ENCODE measurements around the gene TMEM174. TPM values are rescaled to one million over a fixed set of nuclear protein-coding genes. Genes with fewer than 3 reads are reported as not detected.

Gene TMEM174
- total and polyA plus RNA-seq, 4 donors: not detected

DNA sequence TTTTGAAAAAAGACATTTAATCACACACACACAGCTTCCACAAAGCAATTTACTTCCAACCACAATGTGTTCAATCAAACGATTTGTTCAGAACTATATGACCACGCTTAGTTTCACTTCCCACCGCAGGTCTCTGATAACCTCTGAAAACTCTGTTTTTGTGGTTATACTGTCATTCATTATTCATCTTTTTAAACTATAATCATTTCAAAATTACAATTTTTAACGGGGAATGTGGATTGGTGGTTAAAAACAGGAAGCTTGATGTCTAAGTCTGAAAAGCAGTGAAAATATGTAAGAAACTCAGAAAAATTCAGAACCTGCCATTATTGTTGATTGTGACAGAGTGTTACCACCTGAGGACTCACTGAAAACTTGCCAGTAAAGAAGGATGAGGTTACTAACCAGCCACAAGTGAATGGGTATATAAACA, 12.7 kb upstream of the TMEM174 start:
- Histone ChIP-seq H3K4me1 (ENCODE audit: control insufficient read depth in 4 of 4, insufficient read depth in 4 of 4, low read length in 3 of 4) (no peaks in the 10 kb centered on the region), H3K27ac (ENCODE audit: low read depth in 1 of 2, low read length in 2 of 2) (no peak overlapping the region), H3K4me3 (ENCODE audit: low read depth in 1 of 3, low read length in 3 of 3) (no peak overlapping the region), H3K9me3 (ENCODE audit: control insufficient read depth in 4 of 4, low read length in 3 of 4) (no peaks in the 10 kb centered on the region), H3K36me3 (ENCODE audit: control insufficient read depth in 4 of 4, insufficient read depth in 3 of 4, low read depth in 1 of 4, low read length in 3 of 4) (no peaks in the 10 kb centered on the region), H3K9ac (ENCODE audit: low read depth in 1 of 2, low read length in 2 of 2) (no peak overlapping the region), H3K27me3 (ENCODE audit: control insufficient read depth in 4 of 4, insufficient read depth in 4 of 4, low read length in 3 of 4) (peaks cover 0 to 3% (median 0%) of the 10 kb centered on the region in 4 donors)
- TF ChIP-seq FOXA1 (IDR thresholded peaks at IDR 0.05) (no peak), JUND (IDR thresholded peaks at IDR 0.05) (no peak), ZBTB33 (IDR thresholded peaks at IDR 0.05) (no peak), FOXA2 (IDR thresholded peaks at IDR 0.05) (no peak), RXRA (IDR thresholded peaks at IDR 0.05) (no peak), YY1 (IDR thresholded peaks at IDR 0.05) (no peak), RAD21 (IDR thresholded peaks at IDR 0.05) (no peak)
- TF ChIP-seq, protein P1, sequence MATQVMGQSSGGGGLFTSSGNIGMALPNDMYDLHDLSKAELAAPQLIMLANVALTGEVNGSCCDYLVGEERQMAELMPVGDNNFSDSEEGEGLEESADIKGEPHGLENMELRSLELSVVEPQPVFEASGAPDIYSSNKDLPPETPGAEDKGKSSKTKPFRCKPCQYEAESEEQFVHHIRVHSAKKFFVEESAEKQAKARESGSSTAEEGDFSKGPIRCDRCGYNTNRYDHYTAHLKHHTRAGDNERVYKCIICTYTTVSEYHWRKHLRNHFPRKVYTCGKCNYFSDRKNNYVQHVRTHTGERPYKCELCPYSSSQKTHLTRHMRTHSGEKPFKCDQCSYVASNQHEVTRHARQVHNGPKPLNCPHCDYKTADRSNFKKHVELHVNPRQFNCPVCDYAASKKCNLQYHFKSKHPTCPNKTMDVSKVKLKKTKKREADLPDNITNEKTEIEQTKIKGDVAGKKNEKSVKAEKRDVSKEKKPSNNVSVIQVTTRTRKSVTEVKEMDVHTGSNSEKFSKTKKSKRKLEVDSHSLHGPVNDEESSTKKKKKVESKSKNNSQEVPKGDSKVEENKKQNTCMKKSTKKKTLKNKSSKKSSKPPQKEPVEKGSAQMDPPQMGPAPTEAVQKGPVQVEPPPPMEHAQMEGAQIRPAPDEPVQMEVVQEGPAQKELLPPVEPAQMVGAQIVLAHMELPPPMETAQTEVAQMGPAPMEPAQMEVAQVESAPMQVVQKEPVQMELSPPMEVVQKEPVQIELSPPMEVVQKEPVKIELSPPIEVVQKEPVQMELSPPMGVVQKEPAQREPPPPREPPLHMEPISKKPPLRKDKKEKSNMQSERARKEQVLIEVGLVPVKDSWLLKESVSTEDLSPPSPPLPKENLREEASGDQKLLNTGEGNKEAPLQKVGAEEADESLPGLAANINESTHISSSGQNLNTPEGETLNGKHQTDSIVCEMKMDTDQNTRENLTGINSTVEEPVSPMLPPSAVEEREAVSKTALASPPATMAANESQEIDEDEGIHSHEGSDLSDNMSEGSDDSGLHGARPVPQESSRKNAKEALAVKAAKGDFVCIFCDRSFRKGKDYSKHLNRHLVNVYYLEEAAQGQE (IDR thresholded peaks at IDR 0.05): no peak
- no peak for DNase-seq (ENCODE audit: low spot score)
- 59% methylated on average over 4 of the region's 4 CpGs for WGBS

DNA sequence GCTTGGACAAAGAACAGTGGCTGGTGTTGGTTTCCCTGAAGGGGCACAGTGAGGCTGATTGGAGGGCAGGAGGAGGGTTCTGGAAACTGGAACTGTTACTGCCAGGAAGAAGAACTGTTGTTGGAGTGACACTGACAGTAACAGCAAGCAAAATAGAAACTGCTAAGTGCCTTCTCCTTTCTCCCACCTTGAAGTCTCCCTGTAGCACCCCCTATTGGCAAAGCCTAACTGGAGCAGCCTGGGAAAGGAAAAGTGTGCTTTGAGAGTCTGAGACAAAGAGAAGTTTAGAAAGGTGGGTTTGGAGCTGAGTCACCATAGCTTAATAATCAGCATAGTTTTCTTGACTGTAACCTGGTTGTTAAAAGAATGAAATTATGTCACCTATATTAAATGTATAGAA, 2.5 kb upstream of the TMEM174 start:
- Histone ChIP-seq H3K4me3 (ENCODE audit: low read depth in 1 of 3, low read length in 3 of 3) (no peak overlapping the region), H3K27me3 (ENCODE audit: control insufficient read depth in 4 of 4, insufficient read depth in 4 of 4, low read length in 3 of 4) (no peaks in the 10 kb centered on the region), H3K4me1 (ENCODE audit: control insufficient read depth in 4 of 4, insufficient read depth in 4 of 4, low read length in 3 of 4) (no peaks in the 10 kb centered on the region), H3K36me3 (ENCODE audit: control insufficient read depth in 4 of 4, insufficient read depth in 3 of 4, low read depth in 1 of 4, low read length in 3 of 4) (no peaks in the 10 kb centered on the region), H3K9me3 (ENCODE audit: control insufficient read depth in 4 of 4, low read length in 3 of 4) (peaks cover 0 to 2% (median 0%) of the 10 kb centered on the region in 4 donors), H3K27ac (ENCODE audit: low read depth in 1 of 2, low read length in 2 of 2) (no peak overlapping the region), H3K9ac (ENCODE audit: low read depth in 1 of 2, low read length in 2 of 2) (no peak overlapping the region)
- no peak for DNase-seq (ENCODE audit: low spot score)
- TF ChIP-seq, protein P1 (IDR thresholded peaks at IDR 0.05): no peak
- TF ChIP-seq JUND (IDR thresholded peaks at IDR 0.05): no peak
- peak; percentile 63 to 77 for TF ChIP-seq RAD21 (IDR thresholded peaks at IDR 0.05)
- no peak for TF ChIP-seq HNF4A (conservative IDR thresholded peaks at IDR 0.05)
- no peak for TF ChIP-seq RXRA (IDR thresholded peaks at IDR 0.05)
- TF ChIP-seq SP1 (IDR thresholded peaks at IDR 0.05): no peak
- no peak for TF ChIP-seq ZBTB33 (IDR thresholded peaks at IDR 0.05)
- peak; percentile 36 for TF ChIP-seq CTCF (IDR thresholded peaks at IDR 0.05; ENCODE audit: low read depth, low read length, missing input control)
- TF ChIP-seq EGR1 (IDR thresholded peaks at IDR 0.05; ENCODE audit: low read depth in 2 of 2): no peak
- no peak for TF ChIP-seq GABPA (IDR thresholded peaks at IDR 0.05 in 1 of 2, conservative IDR thresholded peaks at IDR 0.05 in 1 of 2)
